HG03520 (cell line): ENCODE data around the gene GIPC2.
"Not testable (repeated sequence)": the region's sequence is repeated elsewhere in the genome, so short reads cannot be mapped to it uniquely, and the experiment has no call there.

Experiments
- ATAC-seq: cut with Tn5 transposase; IDR thresholded peaks from one replicate; pipeline ENCODE4 v1.9.1; 2021; ENCODE audit warnings: mild to moderate bottlenecking, moderate library complexity; ENCODE audit not compliant: unreplicated experiment

GIPC2 gene

DNA sequence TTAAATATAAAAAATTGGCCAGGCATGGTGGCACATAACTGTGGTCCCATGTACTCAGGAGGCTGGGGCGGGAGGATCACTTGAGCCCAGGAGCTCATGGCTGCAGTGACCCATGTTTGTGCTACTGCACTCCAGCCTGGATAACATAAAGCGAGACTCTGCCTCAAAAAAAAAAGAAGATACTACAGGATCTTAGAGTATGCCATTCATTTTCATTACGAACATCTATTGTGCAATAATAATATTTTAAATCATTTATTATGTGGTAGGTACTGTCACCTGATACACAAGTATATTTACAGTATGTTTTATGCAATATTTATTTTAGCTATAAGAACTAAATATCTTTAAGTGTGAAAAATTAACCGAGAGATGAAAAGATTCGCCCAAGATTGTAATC is 9.3 kb upstream of the GIPC2 start:
- no peak for ATAC-seq

DNA sequence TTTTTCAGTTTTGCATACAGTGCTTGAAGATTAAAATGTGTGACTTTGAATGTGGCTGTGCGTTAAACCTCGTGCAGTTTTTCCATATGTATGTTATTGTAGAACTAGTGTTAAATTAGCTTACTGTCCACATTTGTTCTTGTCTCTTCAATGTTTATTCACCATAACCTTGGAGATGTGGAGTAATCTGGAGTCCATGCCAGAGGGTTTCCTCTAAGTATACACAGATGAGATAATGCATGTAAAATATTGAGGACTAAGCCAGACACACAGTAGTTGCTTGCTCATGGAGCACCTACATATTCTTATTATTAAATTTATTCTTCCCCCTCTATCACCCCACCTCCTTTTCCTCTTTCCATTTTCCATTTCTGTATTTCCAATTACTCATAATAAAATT is 7.7 kb upstream of the GIPC2 start:
- no peak for ATAC-seq

DNA sequence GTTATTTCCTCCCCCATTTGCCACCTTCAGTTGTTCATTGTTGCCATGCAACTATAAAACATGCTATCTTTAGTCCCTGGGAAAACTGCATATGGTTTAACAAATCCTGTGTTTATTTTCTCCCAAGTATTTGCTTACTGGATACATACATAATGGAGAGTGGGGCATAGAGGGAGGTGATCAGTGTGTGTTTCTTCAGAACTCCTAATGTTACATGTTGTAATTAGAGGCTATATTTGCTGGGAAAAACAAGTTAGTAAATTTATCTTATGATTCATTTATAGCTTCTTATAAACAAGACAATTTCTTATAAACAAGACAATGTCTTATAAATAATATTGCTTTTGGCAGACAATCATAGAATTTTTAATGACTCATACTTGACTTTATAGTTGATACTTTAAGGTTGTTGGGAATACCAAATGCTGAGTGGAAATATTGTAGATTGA is 7.3 kb upstream of the GIPC2 start:
- ATAC-seq = no peak

DNA sequence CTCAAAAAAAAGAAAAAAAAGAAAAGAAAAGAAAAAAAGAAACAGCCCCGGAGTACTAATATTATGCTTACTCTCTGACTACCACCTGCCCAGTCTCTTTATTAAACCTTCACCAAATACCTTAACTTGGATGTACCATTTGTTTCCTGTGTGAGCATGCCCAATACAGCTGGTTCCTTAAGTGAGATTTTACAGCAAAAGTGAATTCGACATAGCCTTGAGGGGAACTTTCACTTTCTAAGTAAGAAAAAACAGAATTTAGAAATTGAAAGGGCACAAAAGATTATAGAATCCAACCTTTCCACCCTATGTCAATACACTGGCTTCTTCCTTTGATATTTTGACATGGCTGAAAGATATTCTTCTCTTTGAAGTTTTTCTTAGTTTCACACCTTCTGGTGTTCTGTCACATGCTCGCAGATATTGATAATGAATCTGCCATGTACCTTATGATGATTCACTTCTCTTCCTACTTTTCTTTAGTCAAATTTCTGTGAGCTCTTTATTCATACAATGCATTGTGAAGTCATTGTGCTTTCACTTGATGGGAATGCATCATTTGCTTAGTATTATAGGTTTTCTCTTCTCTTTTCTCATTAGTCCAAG is 5.2 kb upstream of the GIPC2 start:
- ATAC-seq = no peak

DNA sequence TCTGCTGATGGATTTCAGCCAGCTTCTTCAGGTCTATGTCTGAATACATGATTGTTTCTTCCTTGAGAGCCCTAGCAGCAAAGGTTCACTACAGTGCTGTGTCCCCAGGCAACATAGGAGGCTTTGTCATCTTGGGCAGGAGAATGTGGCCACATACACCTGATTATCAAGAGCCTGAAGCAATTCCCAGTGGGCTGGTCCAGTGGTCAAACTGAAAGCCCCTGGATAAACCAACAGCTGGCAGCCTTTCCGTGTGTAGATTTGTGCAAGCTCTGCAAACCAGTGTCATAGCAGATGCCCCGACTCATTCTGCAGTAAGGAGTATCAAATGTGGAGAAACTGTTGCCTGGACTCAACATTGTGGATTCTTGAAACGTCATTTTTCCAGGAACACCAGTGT is 2.3 kb upstream of the GIPC2 start:
- no peak for ATAC-seq

DNA sequence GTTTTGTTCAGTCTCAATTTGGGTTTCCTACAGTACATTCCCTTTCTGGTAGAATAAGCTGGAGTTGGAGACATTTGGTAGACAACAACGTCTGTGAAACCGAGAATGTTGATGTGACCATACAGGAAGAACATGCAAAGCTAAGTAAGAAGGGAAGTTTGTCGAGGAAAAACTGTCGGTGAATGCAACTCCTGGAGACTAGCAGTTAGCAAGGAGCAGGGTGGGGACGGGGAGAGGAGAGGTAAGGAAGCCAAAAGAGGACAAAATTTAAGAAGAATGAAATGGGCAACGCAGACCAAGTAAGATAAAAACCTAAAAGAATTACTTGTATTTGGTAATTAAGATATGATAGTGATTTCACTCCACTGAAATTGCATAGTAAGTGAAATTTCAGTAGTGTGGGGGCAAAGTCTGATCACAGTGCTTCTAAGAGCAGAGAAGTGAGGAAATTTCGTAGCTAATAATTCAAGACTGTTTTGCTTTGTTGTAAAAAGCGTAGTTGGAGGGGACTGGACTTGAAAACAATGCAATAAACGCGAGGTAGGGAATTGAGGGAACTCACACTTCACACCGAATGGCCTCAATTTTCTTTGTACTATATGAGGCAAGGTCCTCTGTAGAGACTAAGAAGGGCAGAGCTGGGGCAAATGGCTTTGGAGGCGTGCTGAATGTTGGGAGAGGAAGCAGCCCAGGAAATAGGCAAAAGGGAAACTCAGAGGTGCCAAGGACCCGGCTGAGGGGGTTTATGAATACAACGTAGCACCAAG is 787 bp upstream of the GIPC2 start:
- no peak for ATAC-seq

DNA sequence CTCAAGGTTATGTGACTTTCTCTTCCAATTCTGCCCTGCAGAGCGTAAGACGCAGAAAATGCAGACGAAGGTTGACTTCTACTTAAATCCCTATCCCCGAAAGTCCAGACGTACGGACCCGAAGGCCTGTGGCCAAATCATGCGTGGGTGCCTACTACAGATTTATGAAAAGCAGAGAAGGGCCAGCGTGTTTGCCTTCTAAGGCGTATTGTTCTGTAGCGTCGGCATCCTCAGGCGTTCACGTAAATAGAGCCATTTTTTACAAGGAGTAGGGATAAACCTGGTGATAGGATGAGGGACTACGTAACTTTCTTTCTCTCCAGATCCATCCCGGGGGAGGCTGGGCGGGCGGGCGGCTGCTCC is 222 bp upstream of the GIPC2 start:
- ATAC-seq = no peak

DNA sequence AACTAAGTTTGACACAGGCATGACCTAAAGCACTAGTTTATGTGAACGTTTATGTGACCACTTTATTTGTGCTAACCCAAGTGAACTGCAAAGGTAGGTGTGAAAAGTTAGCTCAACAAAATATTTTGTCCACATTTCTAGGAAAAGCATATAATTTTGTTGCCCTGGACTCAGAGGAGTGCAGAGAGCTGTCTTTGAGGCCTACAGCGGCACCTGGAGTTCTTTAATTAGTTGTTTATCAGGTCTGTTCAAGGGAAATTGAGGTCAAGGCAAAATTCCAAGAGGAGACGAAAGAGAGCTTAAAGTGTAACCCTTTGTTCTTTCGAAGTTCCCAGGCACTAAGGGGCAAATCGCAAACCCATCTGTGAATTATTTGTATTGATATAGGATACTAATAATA is 1.3 kb downstream of the GIPC2 start:
- ATAC-seq = no peak

DNA sequence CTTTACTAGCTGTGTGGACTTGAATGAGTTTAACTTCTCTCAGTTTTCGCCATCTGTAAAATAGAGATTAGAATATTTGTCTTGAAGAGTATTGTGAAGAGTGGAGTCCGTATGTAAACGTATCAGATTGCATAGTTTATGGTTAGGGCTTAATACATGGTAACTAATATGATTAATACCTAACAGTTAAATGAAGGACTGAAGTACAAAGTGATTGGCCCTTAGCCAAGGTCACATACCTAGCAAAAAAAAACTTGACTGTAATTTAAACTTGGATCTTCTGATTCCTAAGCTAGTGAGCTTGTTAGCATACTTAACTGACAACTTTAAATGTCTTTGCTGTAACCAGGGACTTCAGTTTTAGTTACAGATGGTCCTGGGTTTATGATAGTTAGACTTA is 1.9 kb downstream of the GIPC2 start:
- ATAC-seq = no peak

DNA sequence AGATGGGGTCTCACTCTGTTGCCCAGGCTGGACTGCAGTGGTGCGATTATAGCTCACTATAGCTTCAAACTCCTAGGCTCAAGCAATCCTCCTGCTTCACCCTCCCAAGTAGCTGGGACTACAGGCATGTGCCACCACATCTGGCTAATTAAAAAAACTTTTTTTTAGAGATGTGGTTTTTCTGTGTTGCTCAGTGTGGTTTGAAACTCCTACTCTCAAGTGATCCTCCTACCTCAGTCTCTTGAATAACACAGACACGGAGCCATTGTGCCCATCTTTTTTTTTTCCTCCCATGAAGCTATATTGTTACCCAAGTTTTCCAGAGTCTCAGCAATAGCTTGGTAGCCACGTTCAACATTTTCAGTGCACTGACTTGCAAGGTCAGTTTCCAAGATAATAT is 2.7 kb downstream of the GIPC2 start:
- no peak for ATAC-seq

DNA sequence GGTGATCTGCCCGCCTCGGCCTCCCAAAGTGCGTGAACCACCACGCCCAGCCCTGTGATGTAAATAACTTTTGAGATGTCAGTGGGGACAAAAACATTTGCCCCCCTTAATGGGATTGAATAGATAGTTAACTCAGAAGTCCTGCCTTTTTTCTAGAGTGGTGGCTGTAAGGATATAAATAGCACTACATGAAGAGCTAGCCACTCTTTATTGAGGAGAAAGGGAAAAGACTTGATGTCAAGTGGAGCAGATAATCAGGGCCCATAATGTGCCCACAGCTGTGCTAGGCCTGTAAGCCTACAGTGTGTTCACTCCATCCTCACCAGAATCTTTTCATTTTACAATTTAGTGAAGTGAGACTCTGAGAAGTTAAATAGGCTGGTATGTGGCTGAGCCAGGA is 3.6 kb downstream of the GIPC2 start:
- no peak for ATAC-seq

DNA sequence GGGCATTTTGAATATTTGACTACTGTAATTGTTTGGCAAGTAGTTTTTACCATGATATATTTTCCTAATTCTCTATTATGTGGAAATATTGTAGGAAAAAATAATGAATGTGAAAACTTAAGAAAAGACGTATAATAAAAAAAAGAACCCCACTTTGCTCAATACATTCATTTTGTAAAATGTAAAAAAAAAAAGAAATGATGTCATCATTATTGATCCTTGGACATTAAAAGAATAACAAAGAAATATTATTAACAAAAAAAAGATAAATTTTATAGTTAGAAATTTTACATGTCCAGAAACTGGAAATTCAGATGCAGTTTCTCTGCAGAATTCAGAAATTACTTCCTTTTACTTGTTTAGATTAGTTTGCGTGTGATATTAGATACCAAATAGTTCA is 5.2 kb downstream of the GIPC2 start:
- ATAC-seq = no peak

DNA sequence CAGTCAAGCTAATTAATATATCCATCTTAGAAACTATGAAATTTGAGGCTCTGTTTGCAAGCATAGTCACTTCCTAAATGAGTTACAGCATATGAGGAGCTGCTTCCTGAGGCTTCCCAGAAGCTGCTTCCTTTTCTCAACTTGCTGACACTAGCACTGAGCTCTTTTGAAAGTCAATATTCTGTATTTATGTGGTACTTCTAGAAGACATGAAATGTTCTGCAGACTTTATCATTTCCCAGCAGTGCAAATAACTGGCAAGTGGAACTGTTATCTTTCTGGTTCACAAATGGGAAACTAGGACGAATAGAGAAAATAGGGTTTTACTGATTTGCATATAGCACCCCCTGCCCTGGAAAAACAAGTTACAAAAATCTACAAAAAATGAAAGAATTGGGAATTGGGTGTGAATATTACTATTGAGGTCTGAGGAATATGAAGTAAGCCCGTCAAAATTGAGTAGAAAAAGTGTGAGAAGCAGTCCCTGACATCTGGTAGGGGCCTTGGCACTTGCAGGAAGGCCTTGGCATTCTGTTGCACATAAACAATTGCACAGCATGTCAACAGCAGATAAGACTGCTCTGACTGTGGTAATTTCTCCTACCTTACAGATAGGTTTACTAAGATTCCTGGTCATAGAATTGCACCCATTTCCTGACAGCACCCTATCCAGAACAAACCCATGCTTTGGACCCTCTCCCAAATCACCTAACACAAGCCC is 7.1 kb downstream of the GIPC2 start:
- ATAC-seq = no peak

DNA sequence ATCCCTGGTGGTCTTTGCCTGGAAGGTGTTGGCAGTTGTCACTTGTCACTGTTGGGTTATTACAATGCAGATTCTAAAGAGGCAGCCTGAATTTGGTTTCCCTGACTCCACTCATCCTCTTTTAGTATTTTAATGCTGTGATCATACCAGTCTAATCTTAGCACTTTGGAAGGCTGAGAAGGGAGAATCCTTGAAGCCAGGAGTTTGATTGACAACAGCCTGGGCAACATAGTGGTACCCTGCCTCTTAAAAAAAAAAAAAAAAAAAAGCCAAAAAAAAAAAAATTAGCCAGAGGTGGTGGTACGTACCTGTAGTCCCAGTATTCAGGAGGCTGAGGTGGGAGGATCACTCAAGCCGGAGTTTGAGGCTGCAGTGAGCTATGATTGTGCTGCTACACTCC is 7.7 kb downstream of the GIPC2 start:
- ATAC-seq = no peak

DNA sequence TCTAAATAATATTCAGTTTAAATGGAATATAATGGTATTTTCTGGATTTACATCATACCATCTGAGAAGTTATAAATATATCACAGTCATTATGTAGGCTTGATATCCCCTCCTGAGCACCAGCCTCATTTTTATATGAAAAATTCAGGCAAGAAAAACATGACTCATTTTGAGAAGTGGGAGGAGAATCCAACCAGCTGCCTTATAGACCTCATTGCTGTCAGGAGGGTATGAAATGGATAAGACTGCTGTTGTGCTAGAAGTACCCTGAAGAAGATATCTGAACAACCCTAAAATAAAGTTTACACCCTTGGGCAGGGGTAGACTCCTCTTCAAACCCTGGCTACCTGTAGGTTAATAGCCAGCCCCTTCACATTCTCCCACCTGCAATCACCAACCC is 8.8 kb downstream of the GIPC2 start:
- ATAC-seq = no peak

DNA sequence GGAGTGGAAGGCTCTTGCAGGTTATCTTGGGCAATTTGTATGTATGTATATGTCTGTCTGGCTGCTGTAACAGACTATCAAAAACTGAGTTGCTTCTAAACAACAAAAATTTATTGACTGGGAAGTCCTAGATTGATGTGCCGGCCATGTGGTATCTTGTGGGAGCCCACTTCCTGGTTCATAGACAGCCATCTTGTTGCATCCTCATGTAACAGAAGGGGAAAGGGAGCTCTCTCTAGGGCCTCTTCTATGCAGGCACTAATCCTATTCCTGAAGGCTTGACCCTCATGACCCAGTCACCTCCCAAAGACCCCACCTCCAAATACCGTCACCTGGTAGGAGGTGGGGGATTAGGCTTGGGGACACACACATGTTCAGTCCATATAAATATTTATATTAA is 9.2 kb downstream of the GIPC2 start:
- ATAC-seq = no peak

DNA sequence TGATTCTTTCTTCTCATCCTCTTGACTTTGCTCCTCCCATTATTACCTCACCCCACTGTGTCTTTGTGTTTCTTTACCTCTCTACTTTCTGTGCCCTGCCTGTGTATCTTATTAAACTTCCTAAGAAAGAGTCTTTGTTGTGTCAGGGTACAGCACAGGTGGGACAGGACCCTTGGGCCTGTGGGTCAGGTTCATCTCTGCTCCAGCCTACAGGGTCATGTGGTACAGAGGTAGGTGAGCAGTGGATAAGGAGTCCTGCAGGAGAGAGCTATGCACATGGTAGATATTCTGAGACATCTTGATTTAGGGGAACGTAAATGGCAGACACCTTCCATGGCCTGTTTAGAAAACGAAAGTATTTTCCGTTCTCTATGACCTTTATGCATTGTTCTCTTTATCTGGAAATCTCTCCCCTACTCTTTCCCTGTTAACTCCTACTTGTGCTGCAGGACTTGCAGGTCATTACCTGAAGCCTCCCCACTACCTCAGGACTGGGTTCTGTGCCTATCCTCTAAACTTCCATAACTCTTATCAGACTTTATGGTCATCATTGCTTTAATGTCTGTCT is 9.9 kb downstream of the GIPC2 start:
- ATAC-seq = no peak

DNA sequence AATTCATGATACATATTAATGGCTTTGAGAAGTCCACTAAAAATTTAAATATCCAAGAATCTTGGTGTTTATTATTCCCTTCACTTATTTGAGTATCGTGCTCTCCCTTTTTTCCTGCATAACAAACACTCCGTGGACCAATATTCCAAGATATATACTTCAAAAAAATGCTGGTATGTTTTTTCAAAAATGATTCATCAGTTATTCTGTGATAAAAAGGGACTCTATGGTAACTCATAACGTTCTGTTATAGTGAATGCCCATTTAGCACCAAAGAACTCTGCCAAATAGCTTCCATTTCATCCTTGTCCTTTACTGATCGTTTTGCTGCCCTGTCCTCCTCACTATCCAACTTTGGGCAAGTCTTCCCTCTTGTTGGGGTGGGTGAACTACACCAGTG is 12.9 kb downstream of the GIPC2 start:
- ATAC-seq = no peak

DNA sequence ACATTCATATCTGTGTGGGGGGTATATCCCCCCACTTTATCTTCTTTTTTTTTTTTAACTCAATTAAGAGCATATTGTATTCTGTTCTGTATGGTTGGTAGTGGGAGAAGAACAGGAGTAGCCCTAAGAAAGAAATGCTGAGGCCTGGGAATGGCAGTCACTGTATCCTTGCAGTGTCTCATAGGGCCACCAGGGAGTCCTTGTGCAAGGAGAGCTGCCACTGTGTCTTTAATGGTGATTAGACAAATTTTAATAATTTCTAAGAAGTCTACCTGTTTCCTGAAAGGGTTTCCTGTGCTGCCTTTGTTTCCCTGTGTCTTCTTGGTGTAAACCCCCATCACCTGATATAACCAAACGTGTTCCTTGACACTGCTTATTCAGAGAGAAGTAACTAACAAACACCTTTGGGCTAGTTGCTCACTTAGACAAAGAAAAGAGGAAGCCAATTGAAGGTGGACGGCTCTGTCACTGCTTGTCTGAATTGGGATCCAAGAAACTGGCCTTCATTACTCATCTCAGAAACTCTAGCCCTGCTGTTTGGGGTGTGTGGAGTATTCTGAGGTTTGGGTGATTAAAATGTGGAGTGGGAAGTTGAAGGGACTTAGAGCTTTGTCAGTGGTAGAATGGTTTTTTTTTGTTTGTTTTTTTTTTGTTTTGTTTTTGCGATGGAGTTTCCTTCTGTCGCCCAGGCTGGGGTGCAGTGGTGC is 15.2 kb downstream of the GIPC2 start:
- ATAC-seq = peak; percentile 95

DNA sequence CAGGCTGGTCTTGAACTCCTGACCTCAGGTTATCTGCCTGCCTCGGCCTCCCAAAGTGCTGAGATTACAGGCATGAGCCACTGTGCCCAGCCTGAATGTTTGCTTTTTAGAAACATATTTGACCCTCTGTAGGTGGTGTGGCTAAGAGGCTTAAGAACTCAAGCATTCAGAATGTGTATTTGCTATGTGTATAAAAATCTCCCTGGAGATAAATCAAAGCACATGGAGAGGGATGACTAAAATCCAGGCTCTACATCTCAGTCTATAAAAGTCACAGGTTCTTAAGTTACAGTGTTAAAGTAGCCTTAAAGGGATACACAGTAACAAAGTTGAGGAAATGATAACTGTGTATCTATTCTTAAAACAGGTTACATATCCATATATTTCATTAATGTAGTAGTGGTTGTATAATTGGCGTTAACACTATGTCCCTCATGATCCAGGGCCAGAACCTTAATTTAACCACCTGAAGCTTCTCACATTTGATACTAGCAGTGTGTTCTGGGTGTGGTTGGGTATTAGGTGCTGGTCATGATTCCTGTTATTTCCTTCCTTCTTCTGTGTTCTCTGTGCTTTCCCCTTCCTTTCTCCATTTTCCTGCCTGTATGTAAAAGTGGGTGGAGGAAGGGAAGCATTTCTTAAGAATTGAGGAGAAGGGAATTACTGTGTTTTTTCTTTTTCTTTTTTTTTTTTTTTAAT is 16.2 kb downstream of the GIPC2 start:
- no peak for ATAC-seq

DNA sequence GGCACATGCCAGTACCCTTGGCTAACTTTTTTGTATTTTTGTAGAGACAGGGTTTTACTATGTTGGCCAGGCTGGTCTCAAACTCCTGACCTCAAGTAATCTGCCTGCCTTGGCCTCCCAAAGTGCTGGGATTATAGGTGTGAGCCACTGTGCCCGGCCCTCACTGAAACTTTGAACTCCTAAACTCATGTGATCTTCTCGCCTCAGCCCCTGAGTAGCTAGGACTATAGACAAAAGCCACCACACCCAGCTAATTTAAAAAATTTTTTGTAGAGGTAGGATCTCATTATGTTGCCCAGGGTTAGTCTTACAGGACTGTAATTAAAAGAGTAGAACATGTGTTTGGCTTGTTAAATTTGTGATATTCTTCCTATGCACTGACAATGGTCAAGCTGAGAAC is 19.1 kb downstream of the GIPC2 start:
- ATAC-seq = not testable (repeated sequence)
